ENCODE data around the gene DNAJC24. TPM values are rescaled to one million over a fixed set of nuclear protein-coding genes. Genes with fewer than 3 reads are reported as not detected.

Gene DNAJC24
- total RNA-seq, 2 donors from 2014 or later = 8.8 to 23.2 TPM

GRCh38 chr11:31437742-31438435 is 68.2 kb downstream of the DNAJC24 start:
- no peaks in the 10 kb centered on the region for H3K9me3 ChIP-seq
- WGBS = 96% methylated on average over 2 of the region's 2 CpGs
- no peaks in the 10 kb centered on the region for H3K4me1 ChIP-seq (replicated peaks)
- H3K36me3 ChIP-seq = no peaks in the 10 kb centered on the region
- TF ChIP-seq CTCF (IDR thresholded peaks at IDR 0.05) (no peak), POLR2A (IDR thresholded peaks at IDR 0.05) (no peak), POLR2AphosphoS5 (IDR thresholded peaks at IDR 0.05) (no peak)
- H3K27ac ChIP-seq = no peak overlapping the region
- DNase-seq (ENCODE audit: low spot score) = no peak
- intact Hi-C loops (cut with DNase I) = no loop called here
- H3K27me3 ChIP-seq (replicated peaks; ENCODE audit: insufficient read depth) = no peaks in the 10 kb centered on the region
- no peak overlapping the region for H3K4me3 ChIP-seq

GRCh38 chr11:31441296-31441695 is 71.6 kb downstream of the DNAJC24 start:
- Histone ChIP-seq H3K4me3 (no peak overlapping the region), H3K27me3 (replicated peaks; ENCODE audit: insufficient read depth) (no peaks in the 10 kb centered on the region), H3K36me3 (no peaks in the 10 kb centered on the region), H3K4me1 (replicated peaks) (no peaks in the 10 kb centered on the region), H3K27ac (no peak overlapping the region), H3K9me3 (no peaks in the 10 kb centered on the region)
- TF ChIP-seq POLR2A (IDR thresholded peaks at IDR 0.05) = no peak
- no peak for TF ChIP-seq POLR2AphosphoS5 (IDR thresholded peaks at IDR 0.05)
- no peak for TF ChIP-seq CTCF (IDR thresholded peaks at IDR 0.05)
- intact Hi-C loops (cut with DNase I) = no loop called here
- DNase-seq (ENCODE audit: low spot score) = no peak

GRCh38 chr11:31442086-31442485 is 72.4 kb downstream of the DNAJC24 start:
- TF ChIP-seq POLR2AphosphoS5 (IDR thresholded peaks at IDR 0.05) (no peak), POLR2A (IDR thresholded peaks at IDR 0.05) (no peak), CTCF (IDR thresholded peaks at IDR 0.05) (no peak)
- no peak for DNase-seq (ENCODE audit: low spot score)
- Histone ChIP-seq H3K4me1 (replicated peaks) (no peaks in the 10 kb centered on the region), H3K27ac (no peak overlapping the region), H3K36me3 (no peaks in the 10 kb centered on the region), H3K4me3 (no peak overlapping the region), H3K9me3 (no peaks in the 10 kb centered on the region), H3K27me3 (replicated peaks; ENCODE audit: insufficient read depth) (no peaks in the 10 kb centered on the region)
- intact Hi-C loops (cut with DNase I) = no loop called here
- WGBS = 50% methylated on average over 2 of the region's 2 CpGs

DNA sequence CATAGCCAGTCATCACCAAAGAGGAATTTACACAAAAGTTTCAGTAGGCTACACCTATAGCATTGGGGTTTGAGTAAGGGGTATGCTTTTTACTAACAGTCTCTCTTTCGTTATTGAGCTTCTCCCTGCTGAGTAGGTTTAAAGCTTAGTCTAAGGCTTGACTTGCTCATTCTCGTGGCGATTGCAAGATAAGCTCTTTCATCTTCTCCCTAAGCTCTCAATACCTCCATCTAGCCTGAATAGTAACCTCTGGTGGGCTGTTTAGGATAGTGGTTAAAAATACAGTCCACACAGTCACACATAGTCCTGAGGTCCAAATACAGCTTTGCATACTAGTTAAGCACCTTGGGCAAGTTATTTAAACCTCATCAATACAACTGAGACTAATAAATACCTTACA is 74.1 kb downstream of the DNAJC24 start:
- no peak for TF ChIP-seq POLR2A (IDR thresholded peaks at IDR 0.05)
- Histone ChIP-seq H3K4me3 (no peak overlapping the region), H3K36me3 (no peaks in the 10 kb centered on the region), H3K27me3 (replicated peaks; ENCODE audit: insufficient read depth) (no peaks in the 10 kb centered on the region), H3K27ac (no peak overlapping the region), H3K9me3 (no peaks in the 10 kb centered on the region), H3K4me1 (replicated peaks) (no peaks in the 10 kb centered on the region)
- intact Hi-C loops (cut with DNase I) = no loop called here
- WGBS = 83% methylated on average over 3 of the region's 3 CpGs
- DNase-seq (ENCODE audit: low spot score) = no peak

- intact Hi-C loops (cut with DNase I) = no loop called here
- Histone ChIP-seq H3K27ac (no peak overlapping the region), H3K36me3 (no peaks in the 10 kb centered on the region), H3K9me3 (no peaks in the 10 kb centered on the region), H3K4me1 (replicated peaks) (no peaks in the 10 kb centered on the region), H3K4me3 (no peak overlapping the region), H3K27me3 (replicated peaks; ENCODE audit: insufficient read depth) (no peaks in the 10 kb centered on the region)
- 95% methylated on average over 4 of the region's 4 CpGs for WGBS
- no peak for DNase-seq (ENCODE audit: low spot score)
- TF ChIP-seq CTCF (IDR thresholded peaks at IDR 0.05) = no peak
- TF ChIP-seq POLR2AphosphoS5 (IDR thresholded peaks at IDR 0.05) = no peak
- no peak for TF ChIP-seq POLR2A (IDR thresholded peaks at IDR 0.05)
Observed at GRCh38 chr11:31445621-31446020, 76.0 kb downstream of the DNAJC24 start.

Measured in prostate gland (tissue), 2 donors.